H1 (cell line): ENCODE measurements around the gene LAMC3. TPM values are rescaled to one million over a fixed set of nuclear protein-coding genes. Genes with fewer than 3 reads are reported as not detected.

Experiments used
- ASH2L ChIP-seq: fragments of 200-600, 300-600 bp; sonication (generic); IDR thresholded peaks from one replicate; pipeline ENCODE4 v1.7.1; 2017; ENCODE audit warnings: low read length
- ATF2 ChIP-seq: IDR thresholded peaks from 2 replicates; pipeline ENCODE4 v1.6.1; 2012; ENCODE audit warnings: low read length, inconsistent platforms
- BACH1 ChIP-seq: IDR thresholded peaks from 2 replicates; pipeline ENCODE4 v1.6.1; 2012; ENCODE audit warnings: low read length, improper control_type of control experiment
- BRCA1 ChIP-seq: IDR thresholded peaks from 2 replicates; pipeline ENCODE4 v1.6.1; 2012; ENCODE audit warnings: low read depth, low read length, improper control_type of control experiment
- CBX5 ChIP-seq: fragments of 300-800, 300-1000 bp; sonication (generic); IDR thresholded peaks from 2 replicates; pipeline ENCODE4 v1.7.1; 2016; ENCODE audit warnings: antibody characterized with exemption, low read length, low read depth
- CEBPB ChIP-seq: IDR thresholded peaks from 2 replicates; pipeline ENCODE4 v1.6.1; 2012; ENCODE audit warnings: low read depth, low read length
- CHD1 ChIP-seq: IDR thresholded peaks from 2 replicates; pipeline ENCODE4 v1.6.1; 2012; ENCODE audit warnings: low read depth, low read length, improper control_type of control experiment
- E2F6 ChIP-seq: IDR thresholded peaks from 2 replicates; pipeline ENCODE4 v1.6.1; 2012; ENCODE audit warnings: inconsistent platforms
- EGR1 ChIP-seq: IDR thresholded peaks from 2 replicates; pipeline ENCODE4 v1.6.1; 2011; ENCODE audit warnings: low read depth, low read length, borderline replicate concordance
- EZH2 ChIP-seq: fragments of 200-600 bp; sonication (generic); IDR thresholded peaks from 2 replicates; pipeline ENCODE4 v1.7.1; 2012; ENCODE audit warnings: low read depth, mild to moderate bottlenecking, moderate library complexity, low read length, inconsistent platforms; ENCODE audit not compliant: severe bottlenecking
- HDAC2 ChIP-seq, 2 experiments: fragments of 300-600 bp in 1 of 2; sonication (generic) in 1 of 2; IDR thresholded peaks; 2 replicates each; pipeline ENCODE4 v1.6.1; 2011 to 2012; ENCODE audit warnings: low read depth in 2 of 2, low read length in 2 of 2, mild to moderate bottlenecking in 2 of 2, moderate library complexity in 2 of 2, borderline replicate concordance in 1 of 2, inconsistent platforms in 1 of 2
- KDM5A ChIP-seq: fragments of 200-600 bp; IDR thresholded peaks from 2 replicates; pipeline ENCODE4 v1.7.1; 2012; ENCODE audit warnings: mild to moderate bottlenecking, low read length, inconsistent platforms, mixed read lengths
- POLR2A ChIP-seq, 2 experiments: IDR thresholded peaks; 1 replicate in 1 of 2; 2 replicates in 1 of 2; pipeline ENCODE4 v1.6.1; 2011; ENCODE audit warnings: low read depth in 2 of 2, low read length in 2 of 2, mild to moderate bottlenecking in 2 of 2; ENCODE audit errors: control extremely low read depth in 1 of 2
- RXRA ChIP-seq: IDR thresholded peaks from 2 replicates; pipeline ENCODE4 v1.6.1; 2011; ENCODE audit warnings: low read depth, mild to moderate bottlenecking, low read length, moderate library complexity; ENCODE audit not compliant: insufficient read depth
- SIRT6 ChIP-seq: IDR thresholded peaks from one replicate; pipeline ENCODE4 v1.7.1; 2012; ENCODE audit warnings: low read length, inconsistent platforms
- SP1 ChIP-seq: IDR thresholded peaks from 2 replicates; pipeline ENCODE4 v1.6.1; 2011; ENCODE audit warnings: low read depth, low read length
- SRF ChIP-seq: IDR thresholded peaks from 2 replicates; pipeline ENCODE4 v1.6.1; 2011; ENCODE audit warnings: mild to moderate bottlenecking, low read depth, low read length, moderate library complexity
- TAF1 ChIP-seq: IDR thresholded peaks from 2 replicates; pipeline ENCODE4 v1.6.1; 2011; ENCODE audit warnings: mild to moderate bottlenecking, low read depth, low read length
- TCF12 ChIP-seq: IDR thresholded peaks from 2 replicates; pipeline ENCODE4 v1.6.1; 2011; ENCODE audit warnings: low read depth, mild to moderate bottlenecking, low read length
- YY1 ChIP-seq: IDR thresholded peaks from 2 replicates; pipeline ENCODE4 v1.6.1; 2011; ENCODE audit warnings: low read depth, mild to moderate bottlenecking, low read length
- polyA plus RNA-seq, 7 experiments: library from polyadenylated mRNA; depleted of rRNA in 3 of 7; stranded (reverse) in 5 of 7; unstranded in 2 of 7; fragments of >200 nt in 5 of 7; fragments of 200-250 nt in 2 of 7; gene quantifications; 1 replicate in 5 of 7; 2 replicates in 1 of 7; 4 replicates in 1 of 7; pipeline versions ENCODE4 v1.2.1 to v1.2.3, GENCODE V29; 2011 to 2013; ENCODE audit warnings: missing spikeins in 2 of 7, mixed read lengths in 2 of 7
- total RNA-seq: library from RNA; stranded (reverse); fragmentation: NEBNext Ultra II Directional; extraction: Animal tissue kit (Norgen Biotek cat#: 25700); gene quantifications from 2 replicates; pipeline ENCODE4 v1.2.1, GENCODE V29; 2021
- TF ChIP-seq, protein P1 (sequence below): IDR thresholded peaks from 2 replicates; pipeline ENCODE4 v1.6.1; 2012; ENCODE audit warnings: inconsistent platforms

The LAMC3 gene
- total and polyA plus RNA-seq, 2 of the 8 experiments (the other 6 are each of a cell fraction or from before 2014, with no cell fraction given): 9.3 to 12.3 TPM

GRCh38 chr9:131096269-131097125, 87.5 kb downstream of the LAMC3 start, which contains the start of gene AIF1L (continued):
- TF ChIP-seq TAF1 (peak; percentile 77), SIRT6 (no peak), YY1 (no peak), SP1 (no peak), CEBPB (no peak), E2F6 (peak; percentile 43), ATF2 (no peak), BACH1 (no peak), CBX5 (no peak), EGR1 (peak; percentile 35; the same call in 1 of the 2 replicates), KDM5A (no peak), HDAC2 (IDR thresholded peaks at IDR 0.05; ENCODE audit: borderline replicate concordance in 1 of 2, low read depth in 2 of 2, low read length in 2 of 2) (no peak), RXRA (0 out of 2 replicates have a peak, but pooled peaks have one; percentile 32), BRCA1 (no peak), EZH2 (no peak), ASH2L (peak; percentile 82), CHD1 (no peak), SRF (no peak), TCF12 (no peak), POLR2A (IDR thresholded peaks at IDR 0.05; ENCODE audit: control extremely low read depth in 1 of 2, low read depth in 2 of 2, low read length in 2 of 2) (peak in 1 of 2 experiments; percentile 89; a peak in 2 of 3 replicates)
- TF ChIP-seq, protein P1, sequence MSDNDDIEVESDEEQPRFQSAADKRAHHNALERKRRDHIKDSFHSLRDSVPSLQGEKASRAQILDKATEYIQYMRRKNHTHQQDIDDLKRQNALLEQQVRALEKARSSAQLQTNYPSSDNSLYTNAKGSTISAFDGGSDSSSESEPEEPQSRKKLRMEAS: peak; percentile 36; the same call in 1 of the 2 replicates
